Sigmoid colon (tissue), 7 donors: ENCODE measurements around the gene COPZ2. TPM values are rescaled to one million over a fixed set of nuclear protein-coding genes. Genes with fewer than 3 reads are reported as not detected.

ENCODE experiments used
- DNase-seq: peaks from one replicate; pipeline ENCODE4 v3.0.0-alpha.2; 2019
- H3K27ac ChIP-seq, 4 donors: fragments of 200-600 bp; sonication (generic); one replicate each; pipeline ENCODE4 v1.5.1; 2016 to 2019; ENCODE audit warnings: mild to moderate bottlenecking in 1 of 4
- H3K27me3 ChIP-seq, 3 donors: fragments of 200-600 bp; sonication (generic); one replicate each; pipeline ENCODE4 v1.5.1; 2019; ENCODE audit warnings: mild to moderate bottlenecking in 1 of 3
- H3K36me3 ChIP-seq, 4 donors: fragments of 200-600 bp; sonication (generic); one replicate each; pipeline ENCODE4 v1.5.1; 2016 to 2019
- H3K4me1 ChIP-seq, 4 donors: fragments of 200-600 bp; sonication (generic); one replicate each; pipeline ENCODE4 v1.5.1; 2017 to 2019
- H3K4me3 ChIP-seq, 4 donors: fragments of 200-600 bp; sonication (generic); one replicate each; pipeline ENCODE4 v1.5.1; 2017 to 2019; ENCODE audit warnings: mild to moderate bottlenecking in 2 of 4, moderate library complexity in 1 of 4
- H3K9me3 ChIP-seq, 4 donors: fragments of 200-600 bp in 3 of 4; sonication (generic) in 3 of 4; one replicate each; pipeline versions ENCODE4 v1.5.1 to v1.6.1; 2013 to 2019
- EP300 ChIP-seq, 4 donors: sonication (generic); formaldehyde crosslinking; IDR thresholded peaks; one replicate each; pipeline ENCODE4 v1.6.1; 2017; ENCODE audit warnings: antibody characterized with exemption in 4 of 4
- POLR2A ChIP-seq, 2 donors: fragments of 450-650 bp; IDR thresholded peaks; one replicate each; pipeline ENCODE4 v1.6.1; 2016; ENCODE audit warnings: antibody characterized with exemption in 2 of 2, mild to moderate bottlenecking in 2 of 2, moderate library complexity in 2 of 2
- POLR2AphosphoS5 ChIP-seq, 4 donors: sonication (generic); formaldehyde crosslinking; IDR thresholded peaks; one replicate each; pipeline ENCODE4 v1.6.1; 2017; ENCODE audit warnings: antibody characterized with exemption in 4 of 4
- WGBS, 2 donors: extraction: QIAGEN DNeasy Blood & Tissue Kit; methylation state at CpG; one replicate each; pipeline ENCODE4 v1.1.7; 2013; 5-methylcytosine and 5-hydroxymethylcytosine counted together
- intact Hi-C: fragments of 100-400 bp; cut with DNase I; formaldehyde crosslinking; loops from one replicate; pipeline ENCODE4 v1.15.1; 2023
- polyA plus RNA-seq, 3 donors: library from polyadenylated mRNA; stranded (reverse); fragments of 200-250 nt; gene quantifications; one replicate each; pipeline ENCODE4 v1.2.3, GENCODE V29; 2013
- total RNA-seq, 4 donors: library from RNA; depleted of rRNA; stranded (reverse); fragments of >200 nt; gene quantifications; one replicate each; pipeline ENCODE4 v1.1.0, GENCODE V29; 2016
- TF ChIP-seq, protein P1 (sequence below), 4 experiments: fragments of 450-650 bp in 3 of 4; fragments of 200-600 bp in 1 of 4; IDR thresholded peaks; one replicate each; pipeline ENCODE4 v1.5.1; 2016 to 2019; ENCODE audit warnings: antibody characterized with exemption in 4 of 4, mild to moderate bottlenecking in 3 of 4, moderate library complexity in 2 of 4
- donor health status: healthy with polysubstance abuse.
- donor health status: Bipolar disorder and iron deficiency.
- donor health status: healthy.

The COPZ2 gene
- total and polyA plus RNA-seq, 7 donors: 5.5 to 64.0 (median 52.3) TPM

DNA sequence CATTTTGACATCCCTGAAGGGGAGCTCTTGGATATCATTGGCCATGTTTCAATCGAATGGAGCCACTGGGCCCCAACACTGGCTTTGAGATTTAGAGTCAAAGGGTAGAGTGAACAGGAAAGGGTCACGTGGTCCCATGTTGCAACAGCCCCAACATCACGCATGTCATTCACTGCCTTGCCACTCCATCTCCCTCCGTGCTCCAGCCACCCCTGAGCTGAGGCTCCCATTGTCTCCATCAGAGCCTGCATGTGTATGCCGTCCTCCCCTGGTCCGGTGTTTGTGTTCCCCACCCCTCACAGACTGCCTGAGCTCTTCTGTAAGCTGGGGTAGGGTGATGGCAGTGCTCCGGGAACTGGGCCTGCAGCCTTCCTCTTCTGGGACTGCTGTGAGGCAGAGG is 22.7 kb upstream of the COPZ2 start:
- H3K27me3 ChIP-seq: no peaks in the 10 kb centered on the region
- peak; percentile 62 for DNase-seq
- intact Hi-C loops: no loop called here
- H3K9me3 ChIP-seq: no peaks in the 10 kb centered on the region
- peaks cover 0 to 11% (median 7%) of the 10 kb centered on the region in 4 donors for H3K4me1 ChIP-seq
- H3K4me3 ChIP-seq: no peak overlapping the region
- peak overlapping the region in 2 of 4 donors; percentile 21 to 25 for H3K27ac ChIP-seq
- H3K36me3 ChIP-seq: peaks cover 32 to 89% (median 68%) of the 10 kb centered on the region in 4 donors
- no peak for TF ChIP-seq EP300 (IDR thresholded peaks at IDR 0.05)
- TF ChIP-seq, protein P1, sequence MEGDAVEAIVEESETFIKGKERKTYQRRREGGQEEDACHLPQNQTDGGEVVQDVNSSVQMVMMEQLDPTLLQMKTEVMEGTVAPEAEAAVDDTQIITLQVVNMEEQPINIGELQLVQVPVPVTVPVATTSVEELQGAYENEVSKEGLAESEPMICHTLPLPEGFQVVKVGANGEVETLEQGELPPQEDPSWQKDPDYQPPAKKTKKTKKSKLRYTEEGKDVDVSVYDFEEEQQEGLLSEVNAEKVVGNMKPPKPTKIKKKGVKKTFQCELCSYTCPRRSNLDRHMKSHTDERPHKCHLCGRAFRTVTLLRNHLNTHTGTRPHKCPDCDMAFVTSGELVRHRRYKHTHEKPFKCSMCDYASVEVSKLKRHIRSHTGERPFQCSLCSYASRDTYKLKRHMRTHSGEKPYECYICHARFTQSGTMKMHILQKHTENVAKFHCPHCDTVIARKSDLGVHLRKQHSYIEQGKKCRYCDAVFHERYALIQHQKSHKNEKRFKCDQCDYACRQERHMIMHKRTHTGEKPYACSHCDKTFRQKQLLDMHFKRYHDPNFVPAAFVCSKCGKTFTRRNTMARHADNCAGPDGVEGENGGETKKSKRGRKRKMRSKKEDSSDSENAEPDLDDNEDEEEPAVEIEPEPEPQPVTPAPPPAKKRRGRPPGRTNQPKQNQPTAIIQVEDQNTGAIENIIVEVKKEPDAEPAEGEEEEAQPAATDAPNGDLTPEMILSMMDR (IDR thresholded peaks at IDR 0.05): no peak
- no peak for TF ChIP-seq POLR2AphosphoS5 (IDR thresholded peaks at IDR 0.05)
- TF ChIP-seq POLR2A (IDR thresholded peaks at IDR 0.05): no peak
- WGBS, 2 donors: 80 to 82% methylated on average over 7 of the region's 7 CpGs

DNA sequence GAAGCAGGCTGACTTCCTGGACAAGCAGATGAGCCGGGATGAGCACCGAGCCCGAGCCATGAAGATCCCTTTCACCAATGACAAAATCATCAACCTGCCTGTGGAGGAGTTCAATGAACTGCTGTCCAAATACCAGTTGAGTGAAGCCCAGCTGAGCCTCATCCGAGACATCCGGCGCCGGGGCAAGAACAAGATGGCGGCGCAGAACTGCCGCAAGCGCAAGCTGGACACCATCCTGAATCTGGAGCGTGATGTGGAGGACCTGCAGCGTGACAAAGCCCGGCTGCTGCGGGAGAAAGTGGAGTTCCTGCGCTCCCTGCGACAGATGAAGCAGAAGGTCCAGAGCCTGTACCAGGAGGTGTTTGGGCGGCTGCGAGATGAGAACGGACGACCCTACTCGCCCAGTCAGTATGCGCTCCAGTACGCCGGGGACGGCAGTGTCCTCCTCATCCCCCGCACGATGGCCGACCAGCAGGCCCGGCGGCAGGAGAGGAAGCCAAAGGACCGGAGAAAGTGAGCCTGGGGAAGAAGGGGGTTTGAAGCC is 21.6 kb upstream of the COPZ2 start:
- Histone ChIP-seq H3K27me3 (no peaks in the 10 kb centered on the region), H3K27ac (peak overlapping the region in 2 of 4 donors; percentile 11 to 25), H3K4me1 (peaks cover 0 to 21% (median 17%) of the 10 kb centered on the region in 4 donors), H3K4me3 (no peak overlapping the region), H3K9me3 (no peaks in the 10 kb centered on the region), H3K36me3 (peaks cover 32 to 81% (median 65%) of the 10 kb centered on the region in 4 donors)
- intact Hi-C loops: no loop called here
- TF ChIP-seq, protein P1 (IDR thresholded peaks at IDR 0.05): no peak
- TF ChIP-seq POLR2AphosphoS5 (IDR thresholded peaks at IDR 0.05) (no peak), POLR2A (IDR thresholded peaks at IDR 0.05) (no peak), EP300 (IDR thresholded peaks at IDR 0.05) (no peak)
- DNase-seq: peak; percentile 20
- WGBS, 2 donors: 95 to 96% methylated on average over 32 of the region's 32 CpGs

DNA sequence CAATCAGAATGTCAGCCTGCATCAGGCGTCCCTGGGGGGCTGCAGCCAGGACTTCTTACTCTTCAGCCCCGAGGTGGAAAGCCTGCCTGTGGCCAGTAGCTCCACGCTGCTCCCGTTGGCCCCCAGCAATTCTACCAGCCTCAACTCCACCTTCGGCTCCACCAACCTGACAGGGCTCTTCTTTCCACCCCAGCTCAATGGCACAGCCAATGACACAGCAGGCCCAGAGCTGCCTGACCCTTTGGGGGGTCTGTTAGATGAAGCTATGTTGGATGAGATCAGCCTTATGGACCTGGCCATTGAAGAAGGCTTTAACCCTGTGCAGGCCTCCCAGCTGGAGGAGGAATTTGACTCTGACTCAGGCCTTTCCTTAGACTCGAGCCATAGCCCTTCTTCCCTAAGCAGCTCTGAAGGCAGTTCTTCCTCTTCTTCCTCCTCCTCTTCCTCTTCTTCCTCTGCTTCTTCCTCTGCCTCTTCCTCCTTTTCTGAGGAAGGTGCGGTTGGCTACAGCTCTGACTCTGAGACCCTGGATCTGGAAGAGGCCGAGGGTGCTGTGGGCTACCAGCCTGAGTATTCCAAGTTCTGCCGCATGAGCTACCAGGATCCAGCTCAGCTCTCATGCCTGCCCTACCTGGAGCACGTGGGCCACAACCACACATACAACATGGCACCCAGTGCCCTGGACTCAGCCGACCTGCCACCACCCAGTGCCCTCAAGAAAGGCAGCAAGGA is 21.0 kb upstream of the COPZ2 start:
- intact Hi-C loops: no loop called here
- Histone ChIP-seq H3K36me3 (peaks cover 32 to 78% (median 63%) of the 10 kb centered on the region in 4 donors), H3K4me3 (no peak overlapping the region), H3K27ac (no peak overlapping the region), H3K4me1 (peaks cover 0 to 28% (median 24%) of the 10 kb centered on the region in 4 donors), H3K9me3 (no peaks in the 10 kb centered on the region), H3K27me3 (no peaks in the 10 kb centered on the region)
- WGBS, 2 donors: 84 to 91% methylated on average over 11 of the region's 11 CpGs
- TF ChIP-seq, protein P1 (IDR thresholded peaks at IDR 0.05): no peak
- TF ChIP-seq POLR2AphosphoS5 (IDR thresholded peaks at IDR 0.05) (no peak), POLR2A (IDR thresholded peaks at IDR 0.05) (no peak), EP300 (IDR thresholded peaks at IDR 0.05) (no peak)
- no peak for DNase-seq

DNA sequence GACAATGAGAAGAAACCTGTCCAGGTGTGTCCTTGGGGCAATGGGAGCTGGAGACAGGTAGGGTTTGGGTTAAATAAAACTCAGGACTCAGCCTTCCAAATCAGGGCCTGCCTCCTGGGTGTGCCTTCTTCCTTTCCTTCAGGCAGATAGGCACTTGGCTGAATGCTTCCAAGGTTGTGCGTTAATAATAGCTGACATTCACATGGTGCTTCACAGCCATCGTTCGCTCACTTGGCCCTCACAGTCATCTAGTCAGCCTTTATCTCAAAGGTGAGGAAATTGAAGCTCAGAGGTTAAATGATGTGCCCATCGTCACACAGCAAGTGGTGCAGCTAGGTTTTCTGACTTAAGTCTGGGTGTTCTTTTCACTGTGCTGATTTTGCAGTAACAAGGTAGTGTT is 20.0 kb upstream of the COPZ2 start:
- no peaks in the 10 kb centered on the region for H3K9me3 ChIP-seq
- no peaks in the 10 kb centered on the region for H3K27me3 ChIP-seq
- H3K27ac ChIP-seq: no peak overlapping the region
- TF ChIP-seq, protein P1 (IDR thresholded peaks at IDR 0.05): no peak
- TF ChIP-seq EP300 (IDR thresholded peaks at IDR 0.05): no peak
- TF ChIP-seq POLR2A (IDR thresholded peaks at IDR 0.05): no peak
- no peak for TF ChIP-seq POLR2AphosphoS5 (IDR thresholded peaks at IDR 0.05)
- no peak overlapping the region for H3K4me3 ChIP-seq
- WGBS, 2 donors: 90% methylated on average over 4 of the region's 4 CpGs
- intact Hi-C loops: no loop called here
- no peak for DNase-seq
- H3K36me3 ChIP-seq: peaks cover 28 to 68% (median 63%) of the 10 kb centered on the region in 4 donors
- H3K4me1 ChIP-seq: peaks cover 0 to 37% (median 33%) of the 10 kb centered on the region in 4 donors
